GM10847 (cell line): Measurements from ENCODE around the gene GAS7.

ENCODE experiments used
- POLR2A ChIP-seq: IDR thresholded peaks from 2 replicates; pipeline ENCODE4 v1.6.1; 2011; ENCODE audit not compliant: insufficient read length; ENCODE audit errors: extremely low read depth

The GAS7 gene

GRCh38 chr17:9973669-9974447 lies 224.5 kb downstream of the GAS7 start:
- no peak for TF ChIP-seq POLR2A

DNA sequence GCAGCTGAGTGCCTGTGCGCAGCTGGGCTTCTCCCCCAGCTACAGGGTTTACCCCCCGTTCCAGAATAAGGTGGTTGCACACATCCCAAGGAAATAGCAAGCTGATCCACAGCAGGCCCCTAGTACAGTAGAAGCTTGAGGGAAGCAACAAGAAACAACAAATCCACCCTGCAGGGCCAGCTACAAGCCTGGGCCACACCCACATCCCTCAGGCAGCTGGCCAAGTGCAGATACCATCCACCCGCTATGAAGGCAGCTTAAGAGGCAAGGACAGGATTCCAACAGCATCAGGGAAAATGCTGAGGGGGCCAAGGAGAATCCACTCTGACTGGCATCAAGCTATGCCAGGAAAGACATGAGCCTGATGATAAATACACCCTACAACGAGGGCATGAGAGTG lies 226.4 kb downstream of the GAS7 start:
- no peak for TF ChIP-seq POLR2A

GRCh38 chr17:9969301-9969935 lies 229.0 kb downstream of the GAS7 start:
- no peak for TF ChIP-seq POLR2A

- TF ChIP-seq POLR2A = no peak
Observed at GRCh38 chr17:9968881-9969280, 229.5 kb downstream of the GAS7 start.

DNA sequence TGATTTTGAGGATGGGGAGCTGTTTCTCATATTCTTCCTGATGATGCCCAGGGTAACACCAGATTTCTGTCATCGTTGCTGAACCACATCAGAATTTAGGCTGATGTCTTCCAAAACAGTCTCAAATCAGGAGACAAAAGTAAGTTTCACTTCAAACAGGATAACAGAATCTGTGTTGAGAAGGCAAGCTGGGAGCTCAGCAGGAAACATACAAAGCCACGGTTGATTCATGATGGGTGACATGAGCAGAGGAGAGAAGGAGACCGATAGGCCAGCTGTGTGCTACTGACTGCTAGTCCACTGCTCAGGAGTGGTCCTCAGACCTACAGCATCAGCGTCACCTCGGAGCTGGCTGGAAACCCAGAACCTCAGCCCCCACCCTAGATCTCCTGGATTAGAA lies 230.4 kb downstream of the GAS7 start:
- no peak for TF ChIP-seq POLR2A

DNA sequence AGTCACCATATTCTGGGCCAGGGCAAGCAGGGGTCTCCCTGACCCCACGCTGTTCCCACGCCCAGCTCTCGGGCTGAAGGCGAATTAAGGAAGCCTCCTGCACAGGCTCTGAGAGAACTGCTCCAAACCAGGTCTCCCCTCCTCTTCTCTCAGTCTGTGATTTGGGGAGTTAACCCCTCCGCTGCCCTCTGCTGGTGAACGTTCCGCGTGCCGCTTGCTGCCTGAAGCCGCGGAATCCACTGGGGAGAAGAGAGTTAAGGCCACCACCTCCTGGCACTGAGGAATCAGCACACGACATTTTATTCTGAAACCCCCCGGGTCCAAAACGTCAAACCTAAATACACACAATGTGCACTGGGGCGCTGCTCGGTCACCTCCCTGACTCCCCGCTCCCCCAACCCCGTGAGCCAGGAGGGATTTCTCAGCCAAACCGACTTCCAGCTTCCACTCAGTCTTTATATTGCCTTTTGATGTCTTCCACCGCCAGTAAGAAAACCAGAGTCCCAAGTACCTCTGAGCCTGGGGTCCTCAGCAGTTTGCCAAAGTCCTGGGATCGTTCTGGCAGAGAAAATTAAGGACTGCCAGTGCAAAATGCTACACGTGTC lies 238.9 kb downstream of the GAS7 start:
- TF ChIP-seq POLR2A = no peak

GRCh38 chr17:9958586-9959281 lies 239.7 kb downstream of the GAS7 start:
- TF ChIP-seq POLR2A = no peak

- no peak for TF ChIP-seq POLR2A
Observed at GRCh38 chr17:9957244-9957643, 241.2 kb downstream of the GAS7 start.

DNA sequence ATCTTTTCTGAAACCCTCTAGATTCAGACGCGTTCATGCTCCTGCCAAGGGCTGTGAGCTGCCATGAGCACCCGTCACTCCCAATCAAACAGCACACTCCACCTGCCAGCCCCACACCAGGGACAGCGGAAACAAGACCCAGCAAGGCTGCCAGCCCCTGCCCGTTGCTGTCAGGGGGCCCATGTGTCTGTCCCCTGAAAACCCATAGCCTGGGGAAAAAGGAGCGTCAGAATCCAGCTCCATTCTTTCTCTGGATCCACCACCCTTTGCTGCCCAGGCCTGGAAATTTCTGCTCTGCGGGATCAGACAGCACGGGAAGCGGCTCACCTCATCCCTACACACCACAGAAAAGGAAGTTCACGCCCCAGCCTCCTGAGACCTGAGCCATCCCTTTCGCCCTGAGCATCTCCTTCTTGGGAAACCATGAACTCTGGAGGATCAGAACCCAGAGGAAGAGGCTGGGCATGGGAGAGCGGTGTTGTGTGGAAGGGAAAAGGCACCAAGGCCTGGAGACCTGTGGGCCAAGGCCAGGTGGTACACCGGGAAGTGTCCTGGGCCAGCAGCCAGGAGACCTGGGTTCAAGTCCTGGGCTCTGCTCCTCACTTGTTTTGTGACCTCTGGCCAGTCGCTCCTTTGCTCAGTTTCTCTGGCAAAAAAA lies 241.8 kb downstream of the GAS7 start:
- no peak for TF ChIP-seq POLR2A

DNA sequence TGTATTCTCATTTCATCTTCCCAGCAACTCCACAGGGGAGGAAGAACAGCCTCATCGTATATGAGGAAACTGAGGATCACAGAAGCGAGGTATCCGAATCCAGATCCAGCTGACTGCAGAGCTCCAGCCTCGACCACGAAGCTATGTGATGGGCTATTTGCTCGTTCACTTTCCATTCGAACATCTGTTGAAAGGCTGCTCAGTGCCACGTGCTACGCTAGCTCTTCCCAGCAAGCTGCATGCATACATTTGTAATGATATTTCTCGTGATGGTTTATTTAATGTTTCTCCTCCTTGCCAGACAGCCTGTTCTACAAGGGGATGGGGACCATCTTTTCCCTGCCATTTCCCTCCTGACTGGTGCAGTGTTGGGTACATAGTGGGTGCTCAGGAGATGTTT lies 244.9 kb downstream of the GAS7 start:
- TF ChIP-seq POLR2A = no peak

- TF ChIP-seq POLR2A = no peak
Observed at GRCh38 chr17:9951803-9952202, 246.6 kb downstream of the GAS7 start.

DNA sequence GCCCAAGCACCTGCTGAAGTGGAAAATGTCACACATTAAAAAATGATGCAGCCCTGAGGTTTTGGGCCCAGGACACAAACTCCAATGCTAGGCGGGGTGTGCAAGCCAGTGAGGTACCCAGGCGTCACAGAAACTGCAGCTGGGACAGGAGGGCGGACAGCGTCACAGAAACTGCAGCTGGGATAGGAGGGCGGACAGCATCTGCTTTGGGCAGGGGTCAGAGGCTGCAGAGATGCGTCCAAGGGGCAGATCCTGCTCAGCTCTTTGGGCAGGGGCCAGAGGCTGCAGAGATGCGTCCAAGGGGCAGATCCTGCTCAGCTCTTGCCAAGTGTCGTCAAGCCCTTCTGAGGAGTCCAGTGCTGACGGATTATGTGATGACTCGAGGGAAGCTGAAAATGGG lies 249.5 kb downstream of the GAS7 start:
- no peak for TF ChIP-seq POLR2A

DNA sequence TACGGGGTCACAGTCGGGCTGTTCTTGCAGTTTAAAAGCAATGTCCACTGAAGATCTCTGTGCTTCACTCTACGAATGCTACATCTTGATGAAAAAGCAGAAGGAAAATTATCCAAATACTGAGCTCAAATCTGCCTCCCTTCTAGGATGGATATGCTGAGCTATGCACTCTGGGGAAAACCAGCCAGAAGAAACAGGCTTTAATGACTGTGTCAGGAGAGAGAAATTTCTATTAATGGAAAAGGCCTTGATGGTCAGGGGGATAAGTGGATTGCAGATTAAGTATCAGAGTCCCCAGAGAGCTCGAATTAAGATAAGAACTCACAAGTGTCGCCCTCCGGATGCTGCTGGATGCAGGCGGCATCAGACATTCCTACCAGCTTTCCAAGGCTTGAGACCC lies 253.7 kb downstream of the GAS7 start:
- no peak for TF ChIP-seq POLR2A

GRCh38 chr17:9943343-9943742 lies 255.1 kb downstream of the GAS7 start:
- no peak for TF ChIP-seq POLR2A

- TF ChIP-seq POLR2A = no peak
Observed at GRCh38 chr17:9942885-9943284, 255.5 kb downstream of the GAS7 start.
